HepG2 (cell line): ENCODE results near the gene LIPT2. TPM values are rescaled to one million over a fixed set of nuclear protein-coding genes. Genes with fewer than 3 reads are reported as not detected.

Experiments
- DBP ChIP-seq: sonication (generic); formaldehyde crosslinking; IDR thresholded peaks from 2 replicates; pipeline ENCODE4 v1.4.0; 2020; ENCODE audit warnings: missing genetic modification reagents; ENCODE audit errors: not compliant biosample characterization
- DMTF1 ChIP-seq: sonication (generic); formaldehyde crosslinking; IDR thresholded peaks from 2 replicates; pipeline ENCODE4 v1.4.0; 2020; ENCODE audit warnings: mild to moderate bottlenecking, missing genetic modification reagents
- HNF1A ChIP-seq, 2 experiments: sonication (generic) in 1 of 2; formaldehyde crosslinking in 1 of 2; IDR thresholded peaks; 2 replicates each; pipeline versions ENCODE4 v1.4.0 to v1.6.1; 2016 to 2020; ENCODE audit warnings: borderline replicate concordance in 1 of 2, low read depth in 1 of 2, mild to moderate bottlenecking in 1 of 2, missing genetic modification reagents in 1 of 2
- KIAA2018 ChIP-seq: sonication (generic); formaldehyde crosslinking; IDR thresholded peaks from 2 replicates; pipeline ENCODE4 v1.5.0; 2020; ENCODE audit warnings: mild to moderate bottlenecking, missing genetic modification reagents, borderline replicate concordance
- KMT2B ChIP-seq: IDR thresholded peaks from 2 replicates; pipeline ENCODE4 v1.6.1; 2016; ENCODE audit warnings: missing genetic modification reagents, missing compliant biosample characterization
- MYC ChIP-seq: sonication (generic); formaldehyde crosslinking; IDR thresholded peaks from 2 replicates; pipeline ENCODE4 v1.9.0; 2021; ENCODE audit warnings: missing genetic modification reagents, borderline replicate concordance
- TOPORS ChIP-seq: sonication (generic); formaldehyde crosslinking; IDR thresholded peaks from 2 replicates; pipeline ENCODE4 v1.8.0; 2023; ENCODE audit warnings: mild to moderate bottlenecking, missing genetic modification reagents
- ZNF253 ChIP-seq: sonication (generic); formaldehyde crosslinking; IDR thresholded peaks from 2 replicates; pipeline ENCODE4 v1.8.0; 2022; ENCODE audit warnings: mild to moderate bottlenecking, missing genetic modification reagents, borderline replicate concordance
- ZNF883 ChIP-seq: sonication (generic); formaldehyde crosslinking; IDR thresholded peaks from 2 replicates; pipeline ENCODE4 v1.5.1; 2020; ENCODE audit warnings: mild to moderate bottlenecking, missing genetic modification reagents; ENCODE audit errors: not compliant biosample characterization
- polyA plus RNA-seq, 8 experiments: library from polyadenylated mRNA; depleted of rRNA in 3 of 8; stranded (reverse) in 7 of 8; unstranded in 1 of 8; fragments of >200 nt; fragmentation: Illumina TruSeq in 4 of 8; extraction: Trizol in 4 of 8; gene quantifications; 2 replicates each; pipeline versions ENCODE4 v1.2.1 to v1.2.3, GENCODE V29; 2011 to 2016; ENCODE audit warnings: low read depth in 4 of 8, missing spikeins in 1 of 8, mixed read lengths in 1 of 8; ENCODE audit not compliant: insufficient read depth in 1 of 8
- total RNA-seq, 5 experiments: library from RNA; depleted of rRNA; stranded (reverse); fragments of >200 nt; fragmentation: Illumina TruSeq; extraction: Trizol; gene quantifications; 2 replicates each; pipeline ENCODE4 v1.2.3, GENCODE V29; 2016; ENCODE audit warnings: low read depth in 1 of 5

LIPT2 gene
- total and polyA plus RNA-seq, 2 of the 13 experiments (the other 11 are each of a cell fraction or from before 2014, with no cell fraction given) = 3.0 to 5.6 TPM

- TF ChIP-seq KIAA2018 (no peak), TOPORS (peak; percentile 88), DMTF1 (CRISPR knock-in tag) (0 out of 2 replicates have a peak, but pooled peaks have one; percentile 54), DBP (CRISPR knock-in tag) (peak; percentile 16), ZNF883 (CRISPR knock-in tag) (peak; percentile 96), KMT2B (CRISPR knock-in tag) (peak; percentile 64; the same call in 1 of the 2 replicates), HNF1A (IDR thresholded peaks at IDR 0.05; ENCODE audit: low read depth) (no peak), HNF1A (CRISPR knock-in tag; IDR thresholded peaks at IDR 0.05; ENCODE audit: borderline replicate concordance) (no peak; the same call in 1 of the 2 replicates), MYC (CRISPR knock-in tag) (peak; percentile 81), ZNF253 (no peak; the same call in 1 of the 2 replicates)
Measured at GRCh38 chr11:74492974-74493790, at the start of gene LIPT2 (continued).
